Measurements from ENCODE around the gene CLEC2D. TPM values are rescaled to one million over a fixed set of nuclear protein-coding genes. Genes with fewer than 3 reads are reported as not detected.

The CLEC2D gene
- total RNA-seq, 1 experiment from 2014 or later = 2.9 TPM

GRCh38 chr12:9685915-9686314 lies 16.4 kb downstream of the CLEC2D start:
- no peaks in the 10 kb centered on the region for H3K9me3 ChIP-seq (ENCODE audit: low read length)
- H3K9me2 ChIP-seq (replicated peaks; ENCODE audit: low read length) = no peaks in the 10 kb centered on the region
- ChIA-PET CTCF (no interaction called here), POLR2A (ENCODE audit: unreplicated experiment) (no interaction called here)
- no peaks in the 10 kb centered on the region for H3F3A ChIP-seq (ENCODE audit: low read length, unreplicated experiment)
- intact Hi-C loops (cut with micrococcal nuclease) = no loop called here
- DNase-seq = no peak
- H3K36me3 ChIP-seq (ENCODE audit: low read depth, low read length) = no peaks in the 10 kb centered on the region
- no TSS peak for BruUV-seq (replicated peaks)
- no peaks in the 10 kb centered on the region for H4K20me1 ChIP-seq (ENCODE audit: low read length)
- no peak for TF ChIP-seq EZH2phosphoT487 (IDR thresholded peaks at IDR 0.05; ENCODE audit: borderline replicate concordance, low read length)
- no peak for TF ChIP-seq CTCF (conservative IDR thresholded peaks at IDR 0.05; ENCODE audit: low read depth, low read length)
- TF ChIP-seq EZH2 (IDR thresholded peaks at IDR 0.05; ENCODE audit: low read length, unreplicated experiment) = no peak
- no peak overlapping the region for H2AFZ ChIP-seq (ENCODE audit: low read length)
- H3K27ac ChIP-seq (ENCODE audit: low read length) = no peak overlapping the region
- H3K4me2 ChIP-seq (ENCODE audit: low read length) = no peak overlapping the region
- no peaks in the 10 kb centered on the region for H3K79me2 ChIP-seq (ENCODE audit: low read length)
- H3K9ac ChIP-seq (ENCODE audit: low read length) = no peak overlapping the region
- no peak for ATAC-seq
- H3K27me3 ChIP-seq (ENCODE audit: low read length) = no peaks in the 10 kb centered on the region
- H3K4me3 ChIP-seq (ENCODE audit: low read length) = no peak overlapping the region
- H3K4me1 ChIP-seq (ENCODE audit: insufficient read depth, low read length) = peaks cover 6% of the 10 kb centered on the region; the same call in 1 of the 2 replicates

GRCh38 chr12:9687228-9687627 lies 17.7 kb downstream of the CLEC2D start:
- no peaks in the 10 kb centered on the region for H3K79me2 ChIP-seq (ENCODE audit: low read length)
- H3K4me3 ChIP-seq (ENCODE audit: low read length) = no peak overlapping the region
- no peaks in the 10 kb centered on the region for H3K27me3 ChIP-seq (ENCODE audit: low read length)
- ATAC-seq = peak; percentile 83; the same call in 1 of the 2 replicates
- no peaks in the 10 kb centered on the region for H3K9me2 ChIP-seq (replicated peaks; ENCODE audit: low read length)
- ChIA-PET POLR2A (ENCODE audit: unreplicated experiment) (interaction anchor here (0.7 kb wide), 1 partner anchor 40 kb away, joined by 5 read pairs; no protein-coding TSS in a partner anchor), CTCF (no interaction called here)
- no peaks in the 10 kb centered on the region for H3K9me3 ChIP-seq (ENCODE audit: low read length)
- H3K36me3 ChIP-seq (ENCODE audit: low read depth, low read length) = no peaks in the 10 kb centered on the region
- TF ChIP-seq EZH2 (IDR thresholded peaks at IDR 0.05; ENCODE audit: low read length, unreplicated experiment) (no peak), CTCF (conservative IDR thresholded peaks at IDR 0.05; ENCODE audit: low read depth, low read length) (no peak), EZH2phosphoT487 (IDR thresholded peaks at IDR 0.05; ENCODE audit: borderline replicate concordance, low read length) (no peak)
- intact Hi-C loops (cut with micrococcal nuclease) = no loop called here
- H2AFZ ChIP-seq (ENCODE audit: low read length) = no peak overlapping the region
- no peak overlapping the region for H3K4me2 ChIP-seq (ENCODE audit: low read length)
- no TSS peak for BruUV-seq (replicated peaks)
- H3K4me1 ChIP-seq (ENCODE audit: insufficient read depth, low read length) = peaks cover 6% of the 10 kb centered on the region; the same call in 1 of the 2 replicates
- DNase-seq = peak; percentile 69
- H3F3A ChIP-seq (ENCODE audit: low read length, unreplicated experiment) = no peaks in the 10 kb centered on the region
- H4K20me1 ChIP-seq (ENCODE audit: low read length) = no peaks in the 10 kb centered on the region
- no peak overlapping the region for H3K27ac ChIP-seq (ENCODE audit: low read length)
- H3K9ac ChIP-seq (ENCODE audit: low read length) = no peak overlapping the region

DNA sequence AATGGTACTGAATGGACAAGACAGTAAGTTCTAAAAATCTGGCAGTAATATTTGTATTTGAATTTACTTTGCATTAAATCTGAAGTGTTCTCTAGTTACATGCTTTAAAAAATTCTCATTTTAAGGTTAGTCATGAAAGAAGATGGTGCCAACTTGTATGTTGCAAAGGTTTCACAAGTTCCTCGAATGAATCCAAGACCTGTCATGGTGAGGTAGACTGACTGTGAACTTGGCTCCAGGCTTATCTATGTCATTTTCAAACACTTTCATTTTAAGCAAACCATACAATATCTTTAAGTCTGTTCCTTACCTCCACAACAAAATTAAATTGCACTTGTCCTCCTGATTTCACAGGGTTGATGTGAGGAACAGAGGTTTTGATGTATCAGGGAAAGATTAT lies 23.4 kb downstream of the CLEC2D start:
- POLR2A ChIA-PET (ENCODE audit: unreplicated experiment) = no interaction called here
- no peaks in the 10 kb centered on the region for H3K79me2 ChIP-seq (ENCODE audit: low read length)
- CTCF ChIA-PET = no interaction called here
- H3K4me2 ChIP-seq (ENCODE audit: low read length) = no peak overlapping the region
- H3K4me3 ChIP-seq (ENCODE audit: low read length) = no peak overlapping the region
- intact Hi-C loops (cut with micrococcal nuclease) = no loop called here
- no peaks in the 10 kb centered on the region for H3K27me3 ChIP-seq (ENCODE audit: low read length)
- no peaks in the 10 kb centered on the region for H3K9me3 ChIP-seq (ENCODE audit: low read length)
- H3K36me3 ChIP-seq (ENCODE audit: low read depth, low read length) = no peaks in the 10 kb centered on the region
- no TSS peak for BruUV-seq (replicated peaks)
- H3K4me1 ChIP-seq (ENCODE audit: insufficient read depth, low read length) = no peaks in the 10 kb centered on the region
- H3K27ac ChIP-seq (ENCODE audit: low read length) = no peak overlapping the region
- H4K20me1 ChIP-seq (ENCODE audit: low read length) = no peaks in the 10 kb centered on the region
- DNase-seq (no peak), ATAC-seq (no peak)
- H3K9me2 ChIP-seq (replicated peaks; ENCODE audit: low read length) = no peaks in the 10 kb centered on the region
- H3K9ac ChIP-seq (ENCODE audit: low read length) = no peak overlapping the region
- no peak for TF ChIP-seq EZH2 (IDR thresholded peaks at IDR 0.05; ENCODE audit: low read length, unreplicated experiment)
- no peak overlapping the region for H2AFZ ChIP-seq (ENCODE audit: low read length)
- no peaks in the 10 kb centered on the region for H3F3A ChIP-seq (ENCODE audit: low read length, unreplicated experiment)
